ENCODE measurements around the gene NXNL1.

- TF ChIP-seq FUBP1 (CRISPR knock-in tag; IDR thresholded peaks at IDR 0.05; ENCODE audit: borderline replicate concordance) (no peak), ZSCAN12 (CRISPR knock-in tag; IDR thresholded peaks at IDR 0.05) (no peak), POLR2A (IDR thresholded peaks at IDR 0.05; ENCODE audit: insufficient read depth in 1 of 2, low read depth in 2 of 2, low read length in 2 of 2) (no peak), ZNF260 (CRISPR knock-in tag; IDR thresholded peaks at IDR 0.05; ENCODE audit: borderline replicate concordance, low read depth) (no peak), ZNF124 (CRISPR knock-in tag; IDR thresholded peaks at IDR 0.05) (no peak), ZSCAN20 (CRISPR knock-in tag; IDR thresholded peaks at IDR 0.05; ENCODE audit: borderline replicate concordance) (no peak)
Measured at GRCh38 chr19:17479325-17479791, 18.6 kb upstream of the NXNL1 start.

Data from HepG2 (cell line).